Measurements from ENCODE around the gene HOXC9.

The HOXC9 gene

DNA sequence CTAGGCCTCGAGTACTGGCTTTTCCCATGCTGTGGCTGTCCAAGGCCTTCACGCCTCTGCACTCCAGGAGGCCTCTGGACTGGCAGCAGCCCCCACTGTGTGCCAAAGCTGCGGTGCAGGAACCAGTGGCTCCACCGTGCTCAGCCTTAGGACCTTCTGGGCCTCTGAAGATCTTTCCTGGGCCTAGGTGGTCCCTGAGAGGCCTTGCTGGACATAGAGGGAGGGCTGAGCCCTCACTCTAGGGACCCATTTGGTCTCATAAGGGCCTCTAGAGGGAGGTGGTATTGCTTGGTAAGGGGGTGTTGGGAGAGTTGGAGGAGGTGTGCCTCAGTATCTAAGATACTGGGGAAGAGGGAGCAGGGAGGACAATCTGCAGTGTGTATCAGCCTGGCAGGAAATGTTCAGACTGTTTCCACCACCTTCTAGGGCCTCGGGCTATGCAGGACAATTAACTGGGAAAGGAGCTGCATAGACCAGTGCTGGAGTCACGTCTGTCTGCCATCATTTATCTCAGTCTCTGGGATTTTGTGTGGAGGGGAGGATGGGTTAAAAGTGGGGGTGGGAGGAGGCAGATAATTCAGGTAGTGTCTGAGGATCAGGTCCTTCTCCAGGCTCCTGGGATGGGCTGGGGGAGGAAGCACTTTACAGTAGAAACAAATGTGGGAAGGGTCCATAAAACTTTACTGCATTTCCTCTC is 35.8 kb downstream of the HOXC9 start (continued):
- TF ChIP-seq ZXDB (tag by site-specific recombination; IDR thresholded peaks at IDR 0.05) (peak; percentile 45; the same call in 1 of the 2 replicates), FEZF1 (tag by site-specific recombination; IDR thresholded peaks at IDR 0.05) (peak; percentile 91), SP3 (tag by site-specific recombination; IDR thresholded peaks at IDR 0.05) (no peak), ZNF366 (tag by site-specific recombination; conservative IDR thresholded peaks at IDR 0.05) (peak; percentile 66), SP7 (tag by site-specific recombination; IDR thresholded peaks at IDR 0.05) (no peak; the same call in 1 of the 2 replicates), ZBTB7A (tag by site-specific recombination; IDR thresholded peaks at IDR 0.05; ENCODE audit: low read depth) (0 out of 2 replicates have a peak, but pooled peaks have one; percentile 29), SCRT2 (tag by site-specific recombination; IDR thresholded peaks at IDR 0.05) (no peak), ZNF311 (tag by site-specific recombination; IDR thresholded peaks at IDR 0.05; ENCODE audit: borderline replicate concordance) (no peak), GLIS2 (tag by site-specific recombination; IDR thresholded peaks at IDR 0.05) (peak; percentile 66), ZFHX2 (tag by site-specific recombination; conservative IDR thresholded peaks at IDR 0.05) (peak; percentile 87), ZBTB21 (tag by site-specific recombination; IDR thresholded peaks at IDR 0.05) (no peak), ZNF324 (tag by site-specific recombination; IDR thresholded peaks at IDR 0.05) (no peak), ZIC2 (tag by site-specific recombination; IDR thresholded peaks at IDR 0.05) (peak; percentile 61), PRDM4 (tag by site-specific recombination; IDR thresholded peaks at IDR 0.05) (peak; percentile 54), ZNF239 (tag by site-specific recombination; IDR thresholded peaks at IDR 0.05) (no peak), OSR2 (tag by site-specific recombination; IDR thresholded peaks at IDR 0.05) (peak; percentile 44), ZNF571 (tag by site-specific recombination; IDR thresholded peaks at IDR 0.05) (no peak), ZFP3 (tag by site-specific recombination; IDR thresholded peaks at IDR 0.05; ENCODE audit: low read depth) (no peak), EGR2 (tag by site-specific recombination; IDR thresholded peaks at IDR 0.05; ENCODE audit: low read depth) (peak; percentile 83), ZNF2 (tag by site-specific recombination; IDR thresholded peaks at IDR 0.05) (peak; percentile 54; the same call in 1 of the 2 replicates), ZNF10 (tag by site-specific recombination; IDR thresholded peaks at IDR 0.05) (no peak), SETDB1 (IDR thresholded peaks at IDR 0.05; ENCODE audit: insufficient read length, low read length) (no peak), ZNF521 (tag by site-specific recombination; IDR thresholded peaks at IDR 0.05) (no peak), ZNF341 (tag by site-specific recombination; IDR thresholded peaks at IDR 0.05; ENCODE audit: low read depth) (peak; percentile 94), ZNF544 (tag by site-specific recombination; IDR thresholded peaks at IDR 0.05) (no peak), SCRT1 (tag by site-specific recombination; IDR thresholded peaks at IDR 0.05; ENCODE audit: borderline replicate concordance) (no peak), KLF16 (tag by site-specific recombination; IDR thresholded peaks at IDR 0.05) (no peak), ZBTB48 (tag by site-specific recombination; IDR thresholded peaks at IDR 0.05) (peak; percentile 86), ZNF433 (tag by site-specific recombination; IDR thresholded peaks at IDR 0.05; ENCODE audit: low read depth) (no peak), ZSCAN30 (tag by site-specific recombination; IDR thresholded peaks at IDR 0.05) (peak; percentile 59; the same call in 1 of the 2 replicates), ZBTB49 (tag by site-specific recombination; IDR thresholded peaks at IDR 0.05; ENCODE audit: low read depth) (no peak), ZNF600 (tag by site-specific recombination; IDR thresholded peaks at IDR 0.05) (peak; percentile 80)
- TF ChIP-seq, protein P1, sequence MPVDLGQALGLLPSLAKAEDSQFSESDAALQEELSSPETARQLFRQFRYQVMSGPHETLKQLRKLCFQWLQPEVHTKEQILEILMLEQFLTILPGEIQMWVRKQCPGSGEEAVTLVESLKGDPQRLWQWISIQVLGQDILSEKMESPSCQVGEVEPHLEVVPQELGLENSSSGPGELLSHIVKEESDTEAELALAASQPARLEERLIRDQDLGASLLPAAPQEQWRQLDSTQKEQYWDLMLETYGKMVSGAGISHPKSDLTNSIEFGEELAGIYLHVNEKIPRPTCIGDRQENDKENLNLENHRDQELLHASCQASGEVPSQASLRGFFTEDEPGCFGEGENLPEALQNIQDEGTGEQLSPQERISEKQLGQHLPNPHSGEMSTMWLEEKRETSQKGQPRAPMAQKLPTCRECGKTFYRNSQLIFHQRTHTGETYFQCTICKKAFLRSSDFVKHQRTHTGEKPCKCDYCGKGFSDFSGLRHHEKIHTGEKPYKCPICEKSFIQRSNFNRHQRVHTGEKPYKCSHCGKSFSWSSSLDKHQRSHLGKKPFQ (tag by site-specific recombination; IDR thresholded peaks at IDR 0.05) = peak; percentile 85
- TF ChIP-seq, protein P2, sequence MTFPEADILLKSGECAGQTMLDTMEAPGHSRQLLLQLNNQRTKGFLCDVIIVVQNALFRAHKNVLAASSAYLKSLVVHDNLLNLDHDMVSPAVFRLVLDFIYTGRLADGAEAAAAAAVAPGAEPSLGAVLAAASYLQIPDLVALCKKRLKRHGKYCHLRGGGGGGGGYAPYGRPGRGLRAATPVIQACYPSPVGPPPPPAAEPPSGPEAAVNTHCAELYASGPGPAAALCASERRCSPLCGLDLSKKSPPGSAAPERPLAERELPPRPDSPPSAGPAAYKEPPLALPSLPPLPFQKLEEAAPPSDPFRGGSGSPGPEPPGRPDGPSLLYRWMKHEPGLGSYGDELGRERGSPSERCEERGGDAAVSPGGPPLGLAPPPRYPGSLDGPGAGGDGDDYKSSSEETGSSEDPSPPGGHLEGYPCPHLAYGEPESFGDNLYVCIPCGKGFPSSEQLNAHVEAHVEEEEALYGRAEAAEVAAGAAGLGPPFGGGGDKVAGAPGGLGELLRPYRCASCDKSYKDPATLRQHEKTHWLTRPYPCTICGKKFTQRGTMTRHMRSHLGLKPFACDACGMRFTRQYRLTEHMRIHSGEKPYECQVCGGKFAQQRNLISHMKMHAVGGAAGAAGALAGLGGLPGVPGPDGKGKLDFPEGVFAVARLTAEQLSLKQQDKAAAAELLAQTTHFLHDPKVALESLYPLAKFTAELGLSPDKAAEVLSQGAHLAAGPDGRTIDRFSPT (tag by site-specific recombination; IDR thresholded peaks at IDR 0.05) = peak; percentile 61; the same call in 1 of the 2 replicates

Measured in HEK293 (cell line).